ENCODE measurements around the gene DTX4. TPM values are rescaled to one million over a fixed set of nuclear protein-coding genes. Genes with fewer than 3 reads are reported as not detected.

Gene DTX4
- total RNA-seq, 1 donor from 2014 or later = 16.1 TPM

- no peak overlapping the region for H3K4me2 ChIP-seq (ENCODE audit: low read length)
- H2AFZ ChIP-seq (ENCODE audit: low read depth, low read length) = no peak overlapping the region
- H4K20me1 ChIP-seq (ENCODE audit: insufficient read depth, low read length) = no peaks in the 10 kb centered on the region
- no peaks in the 10 kb centered on the region for H3K36me3 ChIP-seq (ENCODE audit: insufficient read depth, low read length)
- H3K4me3 Mint-ChIP-seq (ENCODE audit: unreplicated experiment) = no peak overlapping the region
- no peak for DNase-seq (ENCODE audit: low read depth)
- peaks cover 15% of the 10 kb centered on the region for H3K27me3 Mint-ChIP-seq (ENCODE audit: low read depth, unreplicated experiment)
- no peaks in the 10 kb centered on the region for H3K9me3 ChIP-seq (ENCODE audit: insufficient read depth, low read depth, low read length)
- H3K27ac Mint-ChIP-seq (ENCODE audit: unreplicated experiment) = no peak overlapping the region
- H3K4me1 ChIP-seq (ENCODE audit: insufficient read depth, low read length) = no peaks in the 10 kb centered on the region
- H3K27me3 ChIP-seq (ENCODE audit: insufficient read depth, low read length) = peaks cover 11% of the 10 kb centered on the region
- H3K4me1 Mint-ChIP-seq (ENCODE audit: low read depth, unreplicated experiment) = peaks cover 12% of the 10 kb centered on the region
- no peak overlapping the region for H3K9ac ChIP-seq (ENCODE audit: low read length)
- no peaks in the 10 kb centered on the region for H3K9me3 Mint-ChIP-seq (ENCODE audit: unreplicated experiment)
- H3K4me3 ChIP-seq (ENCODE audit: insufficient read depth, low read depth, low read length) = no peak overlapping the region
- H3K79me2 ChIP-seq (ENCODE audit: insufficient read depth, low read length) = no peaks in the 10 kb centered on the region
- TF ChIP-seq EZH2 (IDR thresholded peaks at IDR 0.05; ENCODE audit: insufficient read depth, low read length) = no peak
- TF ChIP-seq, protein P1, sequence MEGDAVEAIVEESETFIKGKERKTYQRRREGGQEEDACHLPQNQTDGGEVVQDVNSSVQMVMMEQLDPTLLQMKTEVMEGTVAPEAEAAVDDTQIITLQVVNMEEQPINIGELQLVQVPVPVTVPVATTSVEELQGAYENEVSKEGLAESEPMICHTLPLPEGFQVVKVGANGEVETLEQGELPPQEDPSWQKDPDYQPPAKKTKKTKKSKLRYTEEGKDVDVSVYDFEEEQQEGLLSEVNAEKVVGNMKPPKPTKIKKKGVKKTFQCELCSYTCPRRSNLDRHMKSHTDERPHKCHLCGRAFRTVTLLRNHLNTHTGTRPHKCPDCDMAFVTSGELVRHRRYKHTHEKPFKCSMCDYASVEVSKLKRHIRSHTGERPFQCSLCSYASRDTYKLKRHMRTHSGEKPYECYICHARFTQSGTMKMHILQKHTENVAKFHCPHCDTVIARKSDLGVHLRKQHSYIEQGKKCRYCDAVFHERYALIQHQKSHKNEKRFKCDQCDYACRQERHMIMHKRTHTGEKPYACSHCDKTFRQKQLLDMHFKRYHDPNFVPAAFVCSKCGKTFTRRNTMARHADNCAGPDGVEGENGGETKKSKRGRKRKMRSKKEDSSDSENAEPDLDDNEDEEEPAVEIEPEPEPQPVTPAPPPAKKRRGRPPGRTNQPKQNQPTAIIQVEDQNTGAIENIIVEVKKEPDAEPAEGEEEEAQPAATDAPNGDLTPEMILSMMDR (IDR thresholded peaks at IDR 0.05; ENCODE audit: insufficient read depth, low read depth, low read length) = no peak
- H3K36me3 Mint-ChIP-seq (ENCODE audit: low read depth, unreplicated experiment) = no peaks in the 10 kb centered on the region
- no peak overlapping the region for H3K27ac ChIP-seq (ENCODE audit: low read depth, low read length)
- no peak for FAIRE-seq
Measured at GRCh38 chr11:59219836-59220235, 47.9 kb downstream of the DTX4 start.

DNA sequence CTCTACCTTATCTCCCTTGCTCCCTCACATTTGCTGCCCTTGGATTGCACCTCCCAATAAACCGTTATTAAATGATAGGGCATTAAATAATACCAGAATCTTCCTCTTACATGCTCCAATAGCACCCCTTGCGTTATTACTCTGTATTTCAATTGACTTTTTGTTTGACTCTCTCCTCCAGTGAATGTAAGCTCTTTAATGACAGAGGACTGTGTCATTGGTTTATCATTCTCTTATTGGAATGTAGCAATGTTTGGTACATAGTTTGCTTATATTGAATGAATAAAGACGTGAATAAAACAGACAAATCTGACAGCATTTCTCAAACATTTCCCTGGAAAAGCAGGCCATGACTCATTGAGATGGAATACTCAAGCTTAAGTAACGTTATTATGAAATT lies 49.5 kb downstream of the DTX4 start:
- FAIRE-seq = no peak
- no peak overlapping the region for H2AFZ ChIP-seq (ENCODE audit: low read depth, low read length)
- no peaks in the 10 kb centered on the region for H3K9me3 Mint-ChIP-seq (ENCODE audit: unreplicated experiment)
- no peak overlapping the region for H3K4me3 ChIP-seq (ENCODE audit: insufficient read depth, low read depth, low read length)
- H3K4me1 Mint-ChIP-seq (ENCODE audit: low read depth, unreplicated experiment) = peaks cover 12% of the 10 kb centered on the region
- no peak for DNase-seq (ENCODE audit: low read depth)
- H3K27ac ChIP-seq (ENCODE audit: low read depth, low read length) = no peak overlapping the region
- no peak overlapping the region for H3K27ac Mint-ChIP-seq (ENCODE audit: unreplicated experiment)
- no peaks in the 10 kb centered on the region for H3K36me3 Mint-ChIP-seq (ENCODE audit: low read depth, unreplicated experiment)
- H3K79me2 ChIP-seq (ENCODE audit: insufficient read depth, low read length) = no peaks in the 10 kb centered on the region
- H3K4me1 ChIP-seq (ENCODE audit: insufficient read depth, low read length) = no peaks in the 10 kb centered on the region
- H3K9ac ChIP-seq (ENCODE audit: low read length) = no peak overlapping the region
- no peaks in the 10 kb centered on the region for H3K36me3 ChIP-seq (ENCODE audit: insufficient read depth, low read length)
- no peaks in the 10 kb centered on the region for H3K9me3 ChIP-seq (ENCODE audit: insufficient read depth, low read depth, low read length)
- no peak overlapping the region for H3K4me3 Mint-ChIP-seq (ENCODE audit: unreplicated experiment)
- H3K27me3 Mint-ChIP-seq (ENCODE audit: low read depth, unreplicated experiment) = peaks cover 14% of the 10 kb centered on the region
- peaks cover 11% of the 10 kb centered on the region for H3K27me3 ChIP-seq (ENCODE audit: insufficient read depth, low read length)
- no peaks in the 10 kb centered on the region for H4K20me1 ChIP-seq (ENCODE audit: insufficient read depth, low read length)
- no peak overlapping the region for H3K4me2 ChIP-seq (ENCODE audit: low read length)
- TF ChIP-seq, protein P1 (IDR thresholded peaks at IDR 0.05; ENCODE audit: insufficient read depth, low read depth, low read length) = no peak
- TF ChIP-seq EZH2 (IDR thresholded peaks at IDR 0.05; ENCODE audit: insufficient read depth, low read length) = no peak

- H3K27me3 ChIP-seq (ENCODE audit: insufficient read depth, low read length) = peaks cover 11% of the 10 kb centered on the region
- TF ChIP-seq EZH2 (IDR thresholded peaks at IDR 0.05; ENCODE audit: insufficient read depth, low read length) = no peak
- TF ChIP-seq, protein P1 (IDR thresholded peaks at IDR 0.05; ENCODE audit: insufficient read depth, low read depth, low read length) = no peak
- no peak for FAIRE-seq
- H3K4me1 Mint-ChIP-seq (ENCODE audit: low read depth, unreplicated experiment) = peaks cover 4% of the 10 kb centered on the region
- H3K36me3 ChIP-seq (ENCODE audit: insufficient read depth, low read length) = no peaks in the 10 kb centered on the region
- no peak overlapping the region for H3K4me3 Mint-ChIP-seq (ENCODE audit: unreplicated experiment)
- no peak overlapping the region for H2AFZ ChIP-seq (ENCODE audit: low read depth, low read length)
- H3K79me2 ChIP-seq (ENCODE audit: insufficient read depth, low read length) = no peaks in the 10 kb centered on the region
- no peak overlapping the region for H3K27ac Mint-ChIP-seq (ENCODE audit: unreplicated experiment)
- no peak overlapping the region for H3K27ac ChIP-seq (ENCODE audit: low read depth, low read length)
- no peak overlapping the region for H3K4me2 ChIP-seq (ENCODE audit: low read length)
- no peaks in the 10 kb centered on the region for H4K20me1 ChIP-seq (ENCODE audit: insufficient read depth, low read length)
- H3K4me3 ChIP-seq (ENCODE audit: insufficient read depth, low read depth, low read length) = no peak overlapping the region
- peaks cover 14% of the 10 kb centered on the region for H3K27me3 Mint-ChIP-seq (ENCODE audit: low read depth, unreplicated experiment)
- no peaks in the 10 kb centered on the region for H3K36me3 Mint-ChIP-seq (ENCODE audit: low read depth, unreplicated experiment)
- H3K9ac ChIP-seq (ENCODE audit: low read length) = no peak overlapping the region
- H3K4me1 ChIP-seq (ENCODE audit: insufficient read depth, low read length) = no peaks in the 10 kb centered on the region
- DNase-seq (ENCODE audit: low read depth) = no peak
- H3K9me3 Mint-ChIP-seq (ENCODE audit: unreplicated experiment) = no peaks in the 10 kb centered on the region
- no peaks in the 10 kb centered on the region for H3K9me3 ChIP-seq (ENCODE audit: insufficient read depth, low read depth, low read length)
Measured at GRCh38 chr11:59222464-59223060, 50.6 kb downstream of the DTX4 start.

Measured in astrocyte (in vitro differentiated cells and primary cell).